Metanephros (tissue), 2 donors: ENCODE data around the gene PPP1R15B. TPM values are rescaled to one million over a fixed set of nuclear protein-coding genes. Genes with fewer than 3 reads are reported as not detected.

ENCODE experiments used
- small RNA-seq: library from RNA; depleted of rRNA; stranded (forward); fragments of <200 nt; gene quantifications from one replicate; pipeline ENCODE3, GENCODE V24; 2014; ENCODE audit warnings: low replicate concordance
- total RNA-seq: library from RNA; depleted of rRNA; stranded (reverse); fragments of >200 nt; gene quantifications from one replicate; pipeline ENCODE4 v1.2.3, GENCODE V29; 2014

Gene PPP1R15B
- total RNA-seq = 37.5 TPM

GRCh38 chr1:204411451-204412204 is at the start of gene PPP1R15B:
TSS of gene PPP1R15B (minus strand) at chr1:204411817. CDS start at chr1:204411411, 406 bp downstream.

GRCh38 chr1:204359474-204360255 is 52.0 kb downstream of the PPP1R15B start, which contains the start of gene PLEKHA6:
TSS of gene PLEKHA6 (minus strand) at chr1:204359929. CDS start at chr1:204273727, 86,202 bp downstream.

Small RNA genes lying within 50 kb of the gene (small RNA-seq; reads per million reads assigned to genes)
- not detected for gene AL606489.2

Other genes with a start within 250 kb of the PPP1R15B start
- 193 TPM for gene REN, start 245.5 kb downstream of the PPP1R15B start, total RNA-seq
- 1.1 TPM for gene KISS1, start 215.3 kb downstream of the PPP1R15B start, total RNA-seq
- 2.6 TPM for gene GOLT1A, start 197.8 kb downstream of the PPP1R15B start, total RNA-seq
- gene PLEKHA6, start 51.9 kb downstream of the PPP1R15B start, total RNA-seq = 43.4 TPM
- gene PIK3C2B, start 83.0 kb upstream of the PPP1R15B start, total RNA-seq = 40.3 TPM
- gene MDM4, start 104.6 kb upstream of the PPP1R15B start, total RNA-seq = 78.8 TPM